Mesothelial cell of epicardium (in vitro differentiated cells): ENCODE data around the gene RNF112. TPM values are rescaled to one million over a fixed set of nuclear protein-coding genes. Genes with fewer than 3 reads are reported as not detected.

Experiments used
- DNase-seq, 2 experiments: peaks; one replicate each; pipeline ENCODE4 v3.0.0; 2021; ENCODE audit warnings: low spot score in 2 of 2; ENCODE audit not compliant: unreplicated experiment in 2 of 2
- H3K27ac Mint-ChIP-seq: 2 replicates; pipeline ENCODE4 v1.8.0; 2021; ENCODE audit warnings: mixed read lengths
- H3K27me3 Mint-ChIP-seq: 2 replicates; pipeline ENCODE4 v1.8.0; 2021; ENCODE audit warnings: low read depth, mixed read lengths
- H3K36me3 Mint-ChIP-seq: 2 replicates; pipeline ENCODE4 v1.8.0; 2021; ENCODE audit warnings: mixed read lengths
- H3K4me1 Mint-ChIP-seq: 2 replicates; pipeline ENCODE4 v1.8.0; 2021; ENCODE audit warnings: mixed read lengths
- H3K4me3 Mint-ChIP-seq: 2 replicates; pipeline ENCODE4 v1.8.0; 2021; ENCODE audit warnings: mild to moderate bottlenecking, moderate library complexity, mixed read lengths
- H3K9me3 Mint-ChIP-seq: 2 replicates; pipeline ENCODE4 v1.8.0; 2021; ENCODE audit warnings: mixed read lengths
- CTCF ChIP-seq: fragments of 200-600 bp; sonication (generic); IDR thresholded peaks from one replicate; pipeline ENCODE4 v1.5.0; 2021; ENCODE audit warnings: antibody characterized with exemption; ENCODE audit not compliant: unreplicated experiment
- total RNA-seq: library from RNA; stranded (reverse); gene quantifications from 3 replicates; pipeline ENCODE4 v1.2.1, GENCODE V29; 2021

Gene RNF112
- total RNA-seq, 1 donor from 2014 or later = 4.2 TPM

GRCh38 chr17:19372011-19372370, 39.0 kb upstream of the RNF112 start:
- Mint-ChIP-seq H3K36me3 (no peaks in the 10 kb centered on the region), H3K9me3 (no peaks in the 10 kb centered on the region), H3K27ac (no peak overlapping the region), H3K4me3 (no peak overlapping the region), H3K27me3 (no peaks in the 10 kb centered on the region), H3K4me1 (peaks cover 6% of the 10 kb centered on the region)
- no peak for TF ChIP-seq CTCF
- DNase-seq = no peak

GRCh38 chr17:19372439-19372838, 38.6 kb upstream of the RNF112 start:
- no peak for DNase-seq
- Mint-ChIP-seq H3K27ac (no peak overlapping the region), H3K36me3 (no peaks in the 10 kb centered on the region), H3K9me3 (no peaks in the 10 kb centered on the region), H3K4me1 (peaks cover 9% of the 10 kb centered on the region), H3K4me3 (no peak overlapping the region), H3K27me3 (no peaks in the 10 kb centered on the region)
- no peak for TF ChIP-seq CTCF

- DNase-seq = no peak
- H3K27me3 Mint-ChIP-seq = no peaks in the 10 kb centered on the region
- H3K4me3 Mint-ChIP-seq = no peak overlapping the region
- H3K9me3 Mint-ChIP-seq = no peaks in the 10 kb centered on the region
- no peak for TF ChIP-seq CTCF
- H3K4me1 Mint-ChIP-seq = peaks cover 9% of the 10 kb centered on the region
- H3K27ac Mint-ChIP-seq = no peak overlapping the region
- no peaks in the 10 kb centered on the region for H3K36me3 Mint-ChIP-seq
These were observed 38.0 kb upstream of the RNF112 start for GRCh38 chr17:19372866-19373504.

GRCh38 chr17:19374136-19374535, 36.9 kb upstream of the RNF112 start:
- Mint-ChIP-seq H3K9me3 (no peaks in the 10 kb centered on the region), H3K27ac (no peak overlapping the region), H3K36me3 (no peaks in the 10 kb centered on the region), H3K4me3 (no peak overlapping the region), H3K4me1 (peaks cover 14% of the 10 kb centered on the region), H3K27me3 (no peaks in the 10 kb centered on the region)
- TF ChIP-seq CTCF = no peak
- no peak for DNase-seq

- H3K4me1 Mint-ChIP-seq = peaks cover 25% of the 10 kb centered on the region
- H3K27me3 Mint-ChIP-seq = no peaks in the 10 kb centered on the region
- H3K36me3 Mint-ChIP-seq = peaks cover 4% of the 10 kb centered on the region
- peak overlapping the region; percentile 44 for H3K4me3 Mint-ChIP-seq
- H3K9me3 Mint-ChIP-seq = no peaks in the 10 kb centered on the region
- no peak for DNase-seq
- TF ChIP-seq CTCF = no peak
- H3K27ac Mint-ChIP-seq = peak overlapping the region; percentile 41
These were observed 35.3 kb upstream of the RNF112 start for GRCh38 chr17:19375732-19376131.

GRCh38 chr17:19376811-19377210, 34.2 kb upstream of the RNF112 start:
- no peak for TF ChIP-seq CTCF
- no peak for DNase-seq
- H3K27ac Mint-ChIP-seq = peak overlapping the region; percentile 99
- peaks cover 26% of the 10 kb centered on the region for H3K4me1 Mint-ChIP-seq
- no peaks in the 10 kb centered on the region for H3K9me3 Mint-ChIP-seq
- H3K27me3 Mint-ChIP-seq = no peaks in the 10 kb centered on the region
- peaks cover 9% of the 10 kb centered on the region for H3K36me3 Mint-ChIP-seq
- peak overlapping the region; percentile 98 for H3K4me3 Mint-ChIP-seq
